ENCODE results near the gene MYO18B. TPM values are rescaled to one million over a fixed set of nuclear protein-coding genes. Genes with fewer than 3 reads are reported as not detected.

MYO18B gene
- total RNA-seq, 8 experiments from 2014 or later, result 0.09 to 0.91 (median 0.32) TPM

DNA sequence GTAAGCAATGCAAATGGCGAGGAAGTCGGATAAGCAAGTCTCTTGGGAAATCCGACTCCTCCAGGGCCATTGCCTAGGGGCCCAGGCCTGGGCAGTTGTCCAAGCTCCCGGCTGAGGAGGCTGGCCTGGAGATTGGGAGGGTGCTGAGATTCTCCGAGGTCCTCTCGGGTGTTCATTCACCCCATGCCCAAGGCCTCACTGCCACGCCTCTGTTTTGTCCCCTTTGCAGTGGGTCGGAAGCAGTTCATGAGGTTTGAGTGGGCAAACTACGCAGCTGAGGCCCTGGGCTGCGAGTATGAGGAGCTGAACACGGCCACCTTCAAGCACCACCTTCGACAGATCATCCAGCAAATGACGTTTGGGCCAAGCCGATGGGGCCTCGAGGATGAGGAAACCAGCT, 81.3 kb downstream of the MYO18B start:
- in situ Hi-C loops (cut with MboI; ENCODE audit: low pct_unique_long_range_greater_than_20kb in 2 of 9, low sequenced_read_pairs in 9 of 9, unreplicated experiment in 9 of 9), result no loop called here
- H3K4me1 ChIP-seq (replicated peaks in 1 of 2), result peaks cover 20 to 24% of the 10 kb centered on the region in 2 donors
- WGBS, 10 experiments, result 20 to 89% (median 44%) methylated on average over 1 to 11 of the region's 15 CpGs; no CpG with 5 or more reads in 5 of the 10 experiments
- H3K4me3 ChIP-seq, result no peak overlapping the region
- H3K27ac ChIP-seq, result no peak overlapping the region
- peak in 2 of 8 experiments; percentile 28 to 47 for ATAC-seq (replicated peaks in 6 of 8)

DNA sequence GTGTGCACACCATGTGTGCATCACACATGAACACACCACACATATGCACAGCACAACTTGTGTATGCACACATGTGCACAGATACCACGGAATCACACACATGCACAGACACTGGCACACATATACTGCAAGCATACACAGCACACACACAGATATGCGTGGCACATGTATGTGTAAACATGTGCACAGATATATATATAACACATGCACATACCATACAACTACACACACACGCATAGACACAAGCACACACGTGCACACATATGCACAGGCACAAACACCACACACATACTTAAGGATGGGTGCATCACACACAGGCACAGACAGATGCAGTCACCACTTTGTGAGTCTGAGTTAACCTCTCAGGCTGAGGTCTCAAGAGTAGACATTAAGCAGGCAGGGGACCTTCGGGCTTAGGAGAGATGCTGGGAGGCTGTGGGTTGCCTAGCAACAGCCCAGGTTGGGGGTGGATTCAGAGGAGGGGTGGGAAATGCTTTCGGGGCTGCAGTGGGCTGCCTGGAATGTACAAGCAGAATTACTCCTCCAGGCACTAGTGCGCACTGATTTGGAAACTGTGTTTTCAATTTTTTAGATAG, 82.9 kb downstream of the MYO18B start:
- in situ Hi-C loops (cut with MboI; ENCODE audit: low pct_unique_long_range_greater_than_20kb in 2 of 9, low sequenced_read_pairs in 9 of 9, unreplicated experiment in 9 of 9), result no loop called here
- Histone ChIP-seq H3K27ac (no peak overlapping the region), H3K4me3 (no peak overlapping the region), H3K4me1 (replicated peaks in 1 of 2) (peaks cover 20 to 24% of the 10 kb centered on the region in 2 donors)
- ATAC-seq (replicated peaks in 6 of 8), result peak in 5 of 8 experiments; percentile 47 to 85 (median 77)
- WGBS, 10 experiments, result 0 to 12% (median 0%) methylated on average over 1 to 3 of the region's 7 CpGs; no CpG with 5 or more reads in 6 of the 10 experiments

DNA sequence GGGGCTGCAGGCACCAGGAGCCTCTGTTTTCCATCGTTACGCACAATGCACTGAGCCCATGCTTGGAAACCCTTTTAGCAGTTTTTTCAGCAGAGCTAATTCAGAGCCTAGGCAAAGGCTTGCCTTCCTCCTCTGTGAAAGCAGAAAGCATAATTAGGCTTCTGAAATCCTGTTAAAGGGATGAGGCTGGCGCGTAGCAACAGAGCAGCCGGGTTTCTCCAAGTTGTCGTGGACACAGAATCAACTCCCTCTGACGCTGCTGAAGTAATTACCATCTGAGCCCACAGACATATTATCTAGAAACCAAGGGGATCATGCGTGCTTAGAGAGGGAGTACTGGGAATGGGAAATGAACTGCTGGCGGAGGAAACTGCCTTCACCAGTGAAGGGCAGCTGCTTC, 85.4 kb downstream of the MYO18B start:
- peaks cover 20 to 24% of the 10 kb centered on the region in 2 donors for H3K4me1 ChIP-seq (replicated peaks in 1 of 2)
- ATAC-seq (replicated peaks in 6 of 8), result peak in 5 of 8 experiments; percentile 80 to 91 (median 83)
- no peak overlapping the region for H3K4me3 ChIP-seq
- H3K27ac ChIP-seq, result peak overlapping the region in 1 of 2 donors; percentile 21
- WGBS, 10 experiments, result 45 to 90% (median 57%) methylated on average over 1 to 9 of the region's 9 CpGs; no CpG with 5 or more reads in 3 of the 10 experiments
- in situ Hi-C loops (cut with MboI; ENCODE audit: low pct_unique_long_range_greater_than_20kb in 2 of 9, low sequenced_read_pairs in 9 of 9, unreplicated experiment in 9 of 9), result no loop called here

DNA sequence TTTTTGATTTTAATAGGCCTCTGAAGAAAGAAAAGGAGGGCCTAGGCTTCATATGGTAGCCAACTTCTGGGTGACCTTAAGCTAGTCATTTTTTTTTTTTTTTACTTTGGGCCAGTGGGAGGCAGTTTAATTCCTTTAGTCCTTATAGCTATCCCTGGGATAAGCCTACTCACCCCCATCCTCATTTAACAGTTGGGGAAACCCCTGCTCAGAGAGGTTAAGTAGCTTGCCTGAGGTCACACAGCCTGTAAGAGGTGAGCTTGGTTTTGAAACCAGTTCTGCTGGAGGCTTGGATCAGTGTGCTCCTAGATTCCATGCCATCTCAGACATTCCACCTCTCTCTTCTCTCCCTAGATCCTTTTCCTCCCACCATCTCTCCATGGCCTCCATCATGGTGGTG, 86.4 kb downstream of the MYO18B start:
- in situ Hi-C loops (cut with MboI; ENCODE audit: low pct_unique_long_range_greater_than_20kb in 2 of 9, low sequenced_read_pairs in 9 of 9, unreplicated experiment in 9 of 9), result no loop called here
- Histone ChIP-seq H3K4me1 (replicated peaks in 1 of 2) (peaks cover 20 to 24% of the 10 kb centered on the region in 2 donors), H3K4me3 (no peak overlapping the region), H3K27ac (no peak overlapping the region)
- ATAC-seq (replicated peaks in 6 of 8), result no peak

DNA sequence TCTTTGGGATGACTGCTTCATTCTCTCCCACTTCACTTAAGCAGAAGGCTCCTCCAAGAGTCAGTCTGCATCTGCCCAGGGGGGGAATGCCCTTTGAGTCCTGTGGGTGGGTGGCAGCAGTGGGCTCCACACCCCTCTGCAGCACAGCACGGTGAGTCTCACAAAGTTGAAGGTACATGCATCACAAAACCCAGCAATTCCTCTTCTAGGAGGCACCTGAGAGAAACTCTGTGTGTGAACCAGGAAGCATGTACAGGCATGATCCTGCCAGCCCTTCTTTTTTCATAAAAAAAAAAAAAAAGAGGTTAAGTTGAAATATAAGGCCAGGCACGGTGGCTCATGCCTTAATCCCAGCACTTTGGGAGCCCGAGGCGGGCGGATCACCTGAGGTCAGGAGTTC, 87.2 kb downstream of the MYO18B start:
- in situ Hi-C loops (cut with MboI; ENCODE audit: low pct_unique_long_range_greater_than_20kb in 2 of 9, low sequenced_read_pairs in 9 of 9, unreplicated experiment in 9 of 9), result no loop called here
- ATAC-seq (replicated peaks in 6 of 8), result peak in 1 of 8 experiments; percentile 25
- Histone ChIP-seq H3K4me1 (replicated peaks in 1 of 2) (peaks cover 20 to 24% of the 10 kb centered on the region in 2 donors), H3K27ac (no peak overlapping the region), H3K4me3 (no peak overlapping the region)
- WGBS, 10 experiments, result 61 to 100% (median 94%) methylated on average over 1 to 3 of the region's 5 CpGs; no CpG with 5 or more reads in 4 of the 10 experiments

DNA sequence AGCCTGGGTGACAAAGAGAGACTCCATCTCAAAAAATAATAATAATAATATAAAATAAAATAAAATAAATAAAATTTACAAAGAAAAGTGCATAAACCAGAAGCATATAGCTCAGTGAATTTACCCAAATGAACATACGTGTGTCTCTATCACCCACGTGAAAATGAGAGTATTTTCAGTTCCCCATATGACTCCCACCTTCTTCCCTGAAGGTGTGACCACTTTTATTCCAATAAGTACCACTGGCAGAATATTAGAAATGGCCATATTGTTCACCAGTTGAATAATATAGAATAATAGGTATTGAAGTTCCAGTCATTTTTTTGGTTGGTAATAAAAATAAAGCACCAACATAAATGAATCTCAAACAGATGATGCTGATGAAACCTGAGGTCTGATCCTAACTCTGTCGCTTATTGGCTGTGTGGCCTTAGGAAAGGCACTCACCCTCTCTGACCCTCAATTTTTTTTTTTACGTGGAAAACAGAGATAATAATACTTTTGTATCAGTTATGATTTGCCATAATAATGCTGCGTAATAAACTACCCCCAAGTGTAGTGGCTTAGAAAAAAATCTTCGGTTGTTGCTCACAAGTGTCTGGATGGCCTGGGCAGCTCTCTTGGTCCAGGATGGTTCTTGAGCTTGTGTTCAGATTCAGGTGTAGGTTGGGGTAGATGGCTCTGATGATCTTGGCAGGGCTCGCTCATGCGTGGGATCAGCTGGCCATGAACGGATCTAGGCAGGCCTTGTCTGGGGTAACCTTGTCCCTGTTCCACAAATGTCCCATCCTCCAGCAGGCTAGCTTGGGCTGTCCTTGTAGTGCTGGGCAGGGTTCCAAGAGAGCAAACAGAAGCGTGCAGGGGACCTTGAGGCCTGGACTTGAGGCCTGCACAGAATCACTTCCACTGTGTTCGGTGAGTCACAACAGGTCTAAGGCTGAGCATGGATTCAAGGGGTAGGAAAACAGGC, 88.1 kb downstream of the MYO18B start:
- no peak overlapping the region for H3K27ac ChIP-seq
- H3K4me1 ChIP-seq (replicated peaks in 1 of 2), result peaks cover 15% of the 10 kb centered on the region in 2 donors
- 15 to 100% (median 89%) methylated on average over 2 to 11 of the region's 11 CpGs for WGBS, 10 experiments
- no peak overlapping the region for H3K4me3 ChIP-seq
- in situ Hi-C loops (cut with MboI; ENCODE audit: low pct_unique_long_range_greater_than_20kb in 2 of 9, low sequenced_read_pairs in 9 of 9, unreplicated experiment in 9 of 9), result no loop called here
- ATAC-seq (replicated peaks in 6 of 8), result peak in 1 of 8 experiments; percentile 32

DNA sequence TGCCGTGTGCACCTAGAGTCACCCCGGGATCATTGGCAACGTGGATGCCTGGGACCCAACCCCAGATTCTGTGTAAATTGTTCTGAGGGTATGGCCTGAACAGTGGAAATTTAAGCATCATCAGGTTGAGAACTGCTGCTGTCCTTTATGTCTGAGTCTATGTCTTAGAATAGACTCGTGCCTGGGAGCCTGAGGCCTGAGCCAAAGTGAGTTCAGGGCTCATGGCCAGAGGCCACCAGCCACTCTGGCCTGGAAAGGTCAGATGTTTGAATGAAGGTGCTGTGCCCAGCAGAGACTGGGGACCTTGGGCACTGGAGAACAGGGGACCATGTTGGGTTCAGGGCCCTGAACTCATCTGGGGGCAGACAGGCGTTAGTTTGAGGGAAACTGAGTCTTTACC, 91.1 kb downstream of the MYO18B start:
- Histone ChIP-seq H3K27ac (no peak overlapping the region), H3K4me3 (no peak overlapping the region), H3K4me1 (replicated peaks in 1 of 2) (no peaks in the 10 kb centered on the region)
- no peak for ATAC-seq (replicated peaks in 6 of 8)
- in situ Hi-C loops (cut with MboI; ENCODE audit: low pct_unique_long_range_greater_than_20kb in 2 of 9, low sequenced_read_pairs in 9 of 9, unreplicated experiment in 9 of 9), result no loop called here
- 70 to 80% (median 72%) methylated on average over 1 to 3 of the region's 5 CpGs; no CpG with 5 or more reads in 7 of the 10 experiments for WGBS, 10 experiments

DNA sequence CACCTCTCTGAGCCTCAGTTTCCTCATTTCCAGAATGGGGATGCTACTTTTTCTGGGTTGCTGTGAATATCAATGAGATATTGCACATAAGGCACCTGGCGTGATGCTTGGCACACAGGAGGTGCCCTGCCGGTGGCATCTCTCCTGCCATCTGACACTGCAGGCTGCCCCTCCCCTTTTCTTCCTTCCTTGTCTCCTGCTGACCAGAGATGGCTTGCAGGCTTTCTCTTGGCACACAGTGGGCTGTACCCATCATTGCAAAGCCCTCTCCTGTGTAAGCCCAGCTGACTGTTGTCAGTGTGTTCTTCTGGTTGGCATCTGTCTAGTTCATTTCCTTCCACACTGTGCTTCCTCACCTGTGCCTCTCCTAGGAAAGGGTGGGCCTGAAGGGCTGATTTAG, 91.7 kb downstream of the MYO18B start:
- Histone ChIP-seq H3K27ac (no peak overlapping the region), H3K4me1 (replicated peaks in 1 of 2) (no peaks in the 10 kb centered on the region), H3K4me3 (no peak overlapping the region)
- in situ Hi-C loops (cut with MboI; ENCODE audit: low pct_unique_long_range_greater_than_20kb in 2 of 9, low sequenced_read_pairs in 9 of 9, unreplicated experiment in 9 of 9), result no loop called here
- 25 to 100% (median 80%) methylated on average over 1 to 2 of the region's 2 CpGs; no CpG with 5 or more reads in 5 of the 10 experiments for WGBS, 10 experiments
- ATAC-seq (replicated peaks in 6 of 8), result no peak

DNA sequence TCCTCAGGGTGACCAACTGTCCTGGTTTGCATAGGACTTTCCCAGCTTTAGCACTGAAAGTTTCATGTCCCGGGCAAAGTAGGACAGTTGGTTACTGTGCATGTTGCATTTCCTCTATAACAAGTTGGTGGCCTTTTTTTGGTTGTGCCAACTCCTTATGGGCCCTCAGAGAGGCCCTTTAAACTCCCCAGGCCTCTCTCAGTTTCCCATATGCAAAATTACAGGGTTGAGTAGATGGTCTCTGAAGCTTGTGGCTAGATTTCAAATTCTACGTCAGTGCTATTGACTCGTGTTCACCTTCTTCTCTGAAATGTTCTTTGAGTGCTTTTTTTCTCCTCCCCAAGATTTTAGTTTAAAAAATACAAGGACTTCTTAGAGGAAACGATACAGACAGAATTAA, 92.5 kb downstream of the MYO18B start:
- WGBS, 10 experiments, result 0 to 100% (median 61%) methylated on average over 1 to 4 of the region's 4 CpGs; no CpG with 5 or more reads in 3 of the 10 experiments
- no peak for ATAC-seq (replicated peaks in 6 of 8)
- Histone ChIP-seq H3K4me3 (no peak overlapping the region), H3K27ac (no peak overlapping the region), H3K4me1 (replicated peaks in 1 of 2) (peaks cover 0 to 2% of the 10 kb centered on the region in 2 donors)
- in situ Hi-C loops (cut with MboI; ENCODE audit: low pct_unique_long_range_greater_than_20kb in 2 of 9, low sequenced_read_pairs in 9 of 9, unreplicated experiment in 9 of 9), result no loop called here

DNA sequence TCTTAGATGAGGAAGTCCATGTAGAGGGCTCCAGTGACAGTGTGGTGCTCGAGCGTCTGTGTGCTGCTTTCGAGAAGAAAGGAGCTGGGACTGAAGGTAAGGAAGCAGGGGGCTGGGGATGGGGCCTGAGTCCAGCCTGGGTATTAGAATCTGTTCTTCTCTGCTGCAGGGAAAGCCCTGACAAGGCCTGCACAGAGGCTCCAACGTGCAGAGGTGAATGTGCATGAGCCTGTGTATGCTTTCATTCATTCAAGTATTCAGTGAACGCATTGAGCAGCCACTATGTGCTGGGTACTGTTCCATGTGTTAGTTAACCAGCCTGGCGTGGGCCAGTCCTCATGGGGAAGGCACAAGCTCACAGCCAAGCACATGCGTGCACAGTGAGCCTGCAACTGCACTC, 93.4 kb downstream of the MYO18B start:
- Histone ChIP-seq H3K4me3 (no peak overlapping the region), H3K27ac (no peak overlapping the region), H3K4me1 (replicated peaks in 1 of 2) (peaks cover 5 to 11% of the 10 kb centered on the region in 2 donors)
- 4 to 94% (median 66%) methylated on average over 2 to 3 of the region's 7 CpGs; no CpG with 5 or more reads in 6 of the 10 experiments for WGBS, 10 experiments
- in situ Hi-C loops (cut with MboI; ENCODE audit: low pct_unique_long_range_greater_than_20kb in 2 of 9, low sequenced_read_pairs in 9 of 9, unreplicated experiment in 9 of 9), result no loop called here
- no peak for ATAC-seq (replicated peaks in 6 of 8)

DNA sequence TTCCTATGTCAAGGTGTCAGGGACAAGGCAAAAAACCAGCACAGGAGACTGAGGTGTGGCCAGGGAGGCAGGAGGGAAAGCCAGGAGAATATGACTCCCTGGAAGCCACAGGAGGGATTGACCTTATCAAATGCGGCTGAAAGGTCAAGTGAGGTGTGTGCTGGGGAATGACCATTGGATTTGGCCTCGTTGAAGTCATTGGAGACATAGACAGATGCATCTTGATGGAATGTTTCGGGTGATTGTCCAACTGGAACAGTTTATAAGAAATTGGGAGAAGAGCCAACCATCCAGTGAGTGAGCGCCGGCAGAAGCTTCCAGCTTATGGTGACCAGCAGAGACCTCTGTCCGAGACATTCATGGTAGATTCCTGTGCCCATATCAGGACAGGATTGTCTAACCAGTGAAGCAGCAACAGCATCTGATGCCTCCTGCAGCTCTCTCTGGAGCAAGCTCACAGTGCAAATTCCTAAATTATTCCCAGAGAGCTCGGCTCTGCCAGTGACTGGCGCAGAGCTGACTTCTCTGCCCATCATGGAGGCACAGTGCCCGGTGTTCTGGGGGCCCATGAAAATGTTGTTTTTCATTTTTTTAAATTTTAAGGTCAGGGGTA, 95.4 kb downstream of the MYO18B start:
- in situ Hi-C loops (cut with MboI; ENCODE audit: low pct_unique_long_range_greater_than_20kb in 2 of 9, low sequenced_read_pairs in 9 of 9, unreplicated experiment in 9 of 9), result no loop called here

DNA sequence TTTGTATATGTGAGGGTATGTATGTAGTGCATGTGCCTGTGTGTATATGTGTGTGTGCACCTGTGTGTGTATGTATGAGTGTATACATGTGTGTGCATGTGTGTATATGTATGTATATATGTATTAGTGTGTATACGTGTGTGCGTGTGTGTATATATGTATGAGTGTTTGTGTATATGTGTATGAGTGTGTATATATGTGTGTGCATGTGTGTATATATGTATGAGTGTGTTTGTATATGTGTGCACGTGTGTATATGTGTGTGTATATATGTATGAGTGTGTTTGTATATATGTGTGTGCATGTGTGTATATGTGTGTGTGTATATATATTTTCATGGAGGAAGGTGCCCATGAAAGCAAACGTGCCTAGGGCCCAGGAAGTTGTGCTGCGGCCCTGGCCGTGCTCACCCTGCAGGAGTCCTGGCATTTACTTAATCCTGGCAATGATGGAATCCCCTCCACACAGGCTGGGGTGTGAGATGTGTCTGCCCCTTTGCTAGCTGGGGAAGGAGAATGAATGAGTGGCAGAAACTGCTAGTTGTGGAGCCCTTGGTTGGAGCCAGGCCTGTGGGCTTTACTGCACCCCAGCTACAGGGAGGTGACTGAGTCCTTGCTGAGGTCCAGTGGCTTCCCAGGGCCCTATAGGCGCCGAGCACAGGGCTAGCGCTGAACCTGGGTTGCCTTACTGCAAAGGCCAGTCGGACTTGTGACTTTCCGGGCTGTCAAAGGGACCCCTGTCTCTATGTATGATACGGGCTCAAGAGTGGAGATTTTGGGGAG, 97.2 kb downstream of the MYO18B start:
- WGBS, 10 experiments, result 60 to 100% (median 85%) methylated on average over 1 to 7 of the region's 12 CpGs; no CpG with 5 or more reads in 5 of the 10 experiments
- peaks cover 14 to 20% of the 10 kb centered on the region in 2 donors for H3K4me1 ChIP-seq (replicated peaks in 1 of 2)
- in situ Hi-C loops (cut with MboI; ENCODE audit: low pct_unique_long_range_greater_than_20kb in 2 of 9, low sequenced_read_pairs in 9 of 9, unreplicated experiment in 9 of 9), result no loop called here
- H3K27ac ChIP-seq, result no peak overlapping the region
- no peak overlapping the region for H3K4me3 ChIP-seq
- no peak for ATAC-seq (replicated peaks in 6 of 8)

More for the DNA sequence above, 95.4 kb downstream of the MYO18B start:
- H3K27ac ChIP-seq, result no peak overlapping the region
- H3K4me3 ChIP-seq, result no peak overlapping the region
- 35 to 96% (median 75%) methylated on average over 2 to 9 of the region's 9 CpGs; no CpG with 5 or more reads in 2 of the 10 experiments for WGBS, 10 experiments
- no peak for ATAC-seq (replicated peaks in 6 of 8)
- H3K4me1 ChIP-seq (replicated peaks in 1 of 2), result peaks cover 14 to 20% of the 10 kb centered on the region in 2 donors

Data from motor neuron (in vitro differentiated cells).